Measurements from ENCODE around the gene TOR4A. TPM values are rescaled to one million over a fixed set of nuclear protein-coding genes. Genes with fewer than 3 reads are reported as not detected.

TOR4A gene
- total and polyA plus RNA-seq, 2 experiments from 2014 or later = 2.0 to 19.0 TPM

DNA sequence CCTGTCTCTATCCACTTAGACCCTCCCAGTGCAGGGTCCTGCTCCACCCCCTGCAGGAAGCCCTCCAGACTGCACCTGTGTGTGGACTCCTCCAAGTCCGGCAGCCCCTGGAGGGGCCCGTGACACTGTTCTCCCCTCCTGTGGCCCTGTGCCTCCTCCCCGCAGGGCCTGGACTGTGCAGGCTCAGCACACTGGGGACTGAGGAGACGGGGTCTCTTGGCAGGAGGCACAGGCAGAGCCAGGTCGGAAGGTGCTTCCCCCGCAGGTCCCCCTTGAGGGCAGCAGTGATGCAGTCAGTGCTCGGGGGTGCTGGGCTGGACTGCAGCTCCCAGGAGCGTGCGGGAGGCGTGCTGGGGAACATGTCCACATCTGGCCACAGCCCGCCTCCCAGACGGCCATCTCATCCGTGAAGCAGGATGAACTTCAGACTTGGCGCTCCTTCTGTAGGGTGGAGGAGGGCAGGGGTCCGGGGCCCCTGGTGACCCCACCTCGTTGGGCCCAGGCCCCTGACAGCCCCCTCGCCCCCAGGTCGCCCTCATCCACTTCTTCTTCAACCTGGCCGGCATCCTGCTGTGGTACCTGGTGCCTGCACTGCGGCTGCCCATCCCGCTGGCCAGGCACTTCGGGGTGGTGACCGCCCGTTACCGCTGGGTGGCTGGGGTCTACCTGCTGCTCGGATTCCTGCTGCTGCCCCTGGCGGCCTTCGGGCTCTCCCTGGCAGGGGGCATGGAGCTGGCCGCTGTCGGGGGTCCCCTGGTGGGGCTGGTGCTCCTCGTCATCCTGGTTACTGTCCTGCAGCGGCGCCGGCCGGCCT, 41.9 kb upstream of the TOR4A start:
- Histone ChIP-seq H3K27me3 (ENCODE audit: insufficient read depth) (no peaks in the 10 kb centered on the region), H4K20me1 (replicated peaks; ENCODE audit: insufficient read depth) (no peaks in the 10 kb centered on the region; the same call in 1 of the 2 replicates), H3K9me2 (ENCODE audit: insufficient read depth) (no peaks in the 10 kb centered on the region), H3F3A (replicated peaks; ENCODE audit: low read depth) (0 out of 2 replicates have a peak, but pooled peaks cover 3% of the 10 kb centered on the region), H3K4me1 (ENCODE audit: insufficient read depth) (peaks cover 13% of the 10 kb centered on the region; the same call in 1 of the 2 replicates), H3K27ac (ENCODE audit: low read depth) (no peak overlapping the region), H3K36me3 (ENCODE audit: insufficient read depth) (no peaks in the 10 kb centered on the region), H3K4me3 (no peak overlapping the region; the same call in 1 of the 2 replicates), H3K4me2 (no peak overlapping the region; the same call in 1 of the 2 replicates), H2AFZ (no peak overlapping the region), H3K79me2 (replicated peaks; ENCODE audit: insufficient read depth) (peaks cover 15% of the 10 kb centered on the region)
- TF ChIP-seq CTCF (conservative IDR thresholded peaks at IDR 0.05; ENCODE audit: low read depth in 2 of 2) (peak; percentile 22 to 43; a peak in 3 of 4 replicates), EZH2phosphoT487 (IDR thresholded peaks at IDR 0.05; ENCODE audit: unreplicated experiment) (no peak)
- Mint-ChIP-seq H3K27me3 (ENCODE audit: insufficient read depth, low read depth, poor library complexity) (peaks cover 10% of the 10 kb centered on the region), H3K9me3 (no peaks in the 10 kb centered on the region), H3K36me3 (ENCODE audit: low read depth) (peaks cover 3% of the 10 kb centered on the region; the same call in 1 of the 3 replicates), H3K4me3 (no peak overlapping the region), H3K4me1 (peaks cover 18% of the 10 kb centered on the region), H3K27ac (no peak overlapping the region)
- ATAC-seq (peak; percentile 17), DNase-seq (ENCODE audit: low spot score) (peak; percentile 66)

DNA sequence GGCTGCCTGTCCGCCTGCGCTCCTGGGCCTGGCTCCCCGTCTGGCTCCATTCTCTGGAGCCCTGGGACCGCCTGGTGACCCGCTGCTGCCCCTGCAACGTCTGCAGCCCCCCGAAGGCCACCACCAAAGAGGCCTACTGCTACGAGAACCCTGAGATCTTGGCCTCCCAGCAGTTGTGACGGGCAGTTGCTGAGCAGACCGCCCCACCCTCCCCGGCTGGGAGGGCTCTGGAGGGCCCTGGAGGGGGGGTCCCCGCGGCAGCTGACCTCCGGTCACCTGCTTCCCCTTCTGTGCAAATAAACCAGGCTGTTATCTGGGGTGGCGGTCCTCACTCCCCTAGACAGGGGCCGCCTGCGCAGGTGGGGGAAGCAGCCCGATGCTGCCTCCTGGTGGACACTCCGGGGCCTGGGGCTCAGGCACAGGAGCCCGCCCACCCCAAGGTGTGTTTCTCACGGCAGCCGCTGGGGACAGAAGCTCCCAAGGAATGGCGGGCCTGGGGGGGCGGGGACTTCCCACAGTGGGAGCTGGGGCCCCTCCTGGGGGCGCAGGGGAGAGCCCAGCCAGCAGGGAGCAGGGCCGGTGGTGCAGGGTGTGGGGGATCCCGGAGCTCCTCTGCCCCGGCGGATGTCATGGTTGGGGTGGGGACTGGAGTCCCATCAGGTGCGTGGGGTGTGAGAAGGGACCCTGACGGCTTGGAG, 41.1 kb upstream of the TOR4A start:
- Histone ChIP-seq H3F3A (replicated peaks; ENCODE audit: low read depth) (0 out of 2 replicates have a peak, but pooled peaks cover 3% of the 10 kb centered on the region), H3K9me2 (ENCODE audit: insufficient read depth) (no peaks in the 10 kb centered on the region), H4K20me1 (replicated peaks; ENCODE audit: insufficient read depth) (no peaks in the 10 kb centered on the region; the same call in 1 of the 2 replicates), H3K4me2 (peak overlapping the region; percentile 68), H3K27me3 (ENCODE audit: insufficient read depth) (no peaks in the 10 kb centered on the region), H3K4me1 (ENCODE audit: insufficient read depth) (peaks cover 13% of the 10 kb centered on the region; the same call in 1 of the 2 replicates), H3K36me3 (ENCODE audit: insufficient read depth) (no peaks in the 10 kb centered on the region), H3K4me3 (peak overlapping the region; percentile 35; the same call in 1 of the 2 replicates), H3K27ac (ENCODE audit: low read depth) (no peak overlapping the region), H3K79me2 (replicated peaks; ENCODE audit: insufficient read depth) (peaks cover 15% of the 10 kb centered on the region), H2AFZ (no peak overlapping the region)
- no peak overlapping the region for H3K27ac Mint-ChIP-seq
- H3K4me3 Mint-ChIP-seq = no peak overlapping the region
- no peaks in the 10 kb centered on the region for H3K9me3 Mint-ChIP-seq
- peak; percentile 94 for DNase-seq (ENCODE audit: low spot score)
- peaks cover 10% of the 10 kb centered on the region for H3K27me3 Mint-ChIP-seq (ENCODE audit: insufficient read depth, low read depth, poor library complexity)
- H3K4me1 Mint-ChIP-seq = peaks cover 18% of the 10 kb centered on the region
- peak; percentile 57 for ATAC-seq
- peaks cover 7% of the 10 kb centered on the region for H3K36me3 Mint-ChIP-seq (ENCODE audit: low read depth)
- TF ChIP-seq POLR2AphosphoS5 (IDR thresholded peaks at IDR 0.05; ENCODE audit: low read depth) (peak; percentile 52), CTCF (conservative IDR thresholded peaks at IDR 0.05; ENCODE audit: low read depth in 2 of 2) (peak; percentile 91 to 95), ZNF462 (CRISPR knock-in tag; IDR thresholded peaks at IDR 0.05) (no peak)

Data from GM23338 (cell line).